GM12878 (cell line): ENCODE data around the gene TKTL1. TPM values are rescaled to one million over a fixed set of nuclear protein-coding genes. Genes with fewer than 3 reads are reported as not detected.

ENCODE experiments used
- ATAC-seq: fragments of 200-7000 bp; cut with Tn5 transposase; 3 replicates; pipeline ENCODE4 v1.9.1; 2020; ENCODE audit warnings: mild to moderate bottlenecking, moderate library complexity
- BruUV-seq: library from RNA; stranded (reverse); fragments of 400-500 nt; replicated peaks from 2 replicates; lab custom pipeline; 2021; lab: Mats Ljungman, UMichigan
- CTCF ChIA-PET: fragments of 300-600 bp; sonication (Branson Sonifier 250); formaldehyde crosslinking; extraction: SDS; loops from one replicate; lab custom pipeline; 2021; ENCODE audit warnings: inconsistent platforms; lab: Yijun Ruan, JAX
- POLR2A ChIA-PET: fragments of 350-600 bp; formaldehyde crosslinking; extraction: SDS; loops from one replicate; lab custom pipeline; 2021; ENCODE audit warnings: inconsistent platforms; lab: Charles Lee
- RAD21 ChIA-PET: fragments of 300-600 bp; sonication (Branson Sonifier 250); formaldehyde crosslinking; loops from one replicate; lab custom pipeline; 2023; ENCODE audit warnings: antibody characterized with exemption; ENCODE audit not compliant: unreplicated experiment; lab: Charles Lee
- SMC1A ChIA-PET: fragments of 300-600 bp; sonication (Branson Sonifier 250); formaldehyde crosslinking; loops from one replicate; lab custom pipeline; 2023; ENCODE audit not compliant: unreplicated experiment, uncharacterized antibody; lab: Charles Lee
- DNase-seq: peaks from one replicate; pipeline ENCODE4 v3.0.0-alpha.2; 2011; ENCODE audit warnings: low read depth, low spot score
- FAIRE-seq: peaks from 3 replicates; lab custom pipeline; 2011; peaks lifted over from hg19 to GRCh38; lab: Jason Lieb, UNC
- H2AFZ ChIP-seq: 2 replicates; pipeline ENCODE4 v1.6.0; 2011; ENCODE audit warnings: low read depth, low read length, control low read depth; ENCODE audit not compliant: control insufficient read depth
- H3K27ac ChIP-seq: 2 replicates; pipeline ENCODE4 v1.5.1; 2011; ENCODE audit warnings: control low read depth; ENCODE audit not compliant: control insufficient read depth, insufficient read depth
- H3K27me3 ChIP-seq, 2 experiments: replicated peaks in 1 of 2; 2 replicates each; pipeline versions ENCODE4 v1.6.0 to v1.6.1; 2011; ENCODE audit warnings: low read length in 1 of 2; ENCODE audit not compliant: control insufficient read depth in 2 of 2, insufficient read depth in 2 of 2
- H3K36me3 ChIP-seq, 2 experiments: 2 replicates each; pipeline ENCODE4 v1.5.1; 2011; ENCODE audit warnings: low read length in 1 of 2; ENCODE audit not compliant: control insufficient read depth in 2 of 2, insufficient read depth in 2 of 2
- H3K4me1 ChIP-seq: 2 replicates; pipeline ENCODE4 v1.6.1; 2011; ENCODE audit warnings: mild to moderate bottlenecking, low read length, moderate library complexity, mixed read lengths; ENCODE audit not compliant: control insufficient read depth, insufficient read depth
- H3K4me2 ChIP-seq: 2 replicates; pipeline ENCODE4 v1.6.0; 2011; ENCODE audit warnings: control low read depth; ENCODE audit not compliant: control insufficient read depth, insufficient read depth
- H3K4me3 ChIP-seq: fragments of 200-600 bp; sonication (generic); 2 replicates; pipeline ENCODE4 v1.5.1; 2016
- H3K79me2 ChIP-seq: 2 replicates; pipeline ENCODE4 v1.6.0; 2011; ENCODE audit warnings: low read length; ENCODE audit not compliant: control insufficient read depth, insufficient read depth
- H3K9ac ChIP-seq: 2 replicates; pipeline ENCODE4 v1.8.0; 2011; ENCODE audit warnings: low read length, control low read depth, mixed read lengths; ENCODE audit not compliant: control insufficient read depth, insufficient read depth
- H3K9me3 ChIP-seq: replicated peaks from 3 replicates; pipeline ENCODE4 v1.5.1; 2011; ENCODE audit warnings: mild to moderate bottlenecking, low read length; ENCODE audit not compliant: control insufficient read depth, insufficient read depth
- H4K20me1 ChIP-seq: 2 replicates; pipeline ENCODE4 v1.6.0; 2011; ENCODE audit not compliant: control insufficient read depth, insufficient read depth
- RAD21 ChIP-seq: IDR thresholded peaks from 2 replicates; pipeline ENCODE4 v1.6.1; 2011; ENCODE audit warnings: mild to moderate bottlenecking, low read depth, low read length, moderate library complexity; ENCODE audit not compliant: insufficient read depth
- SMC3 ChIP-seq: IDR thresholded peaks from 2 replicates; pipeline ENCODE4 v1.6.1; 2011; ENCODE audit warnings: low read length, improper control_type of control experiment, borderline replicate concordance
- SP1 ChIP-seq: IDR thresholded peaks from one replicate; pipeline ENCODE4 v1.6.1; 2011; ENCODE audit warnings: low read depth, low read length
- TARDBP ChIP-seq: IDR thresholded peaks from 2 replicates; pipeline ENCODE4 v1.6.1; 2016; ENCODE audit warnings: borderline replicate concordance
- YY1 ChIP-seq: IDR thresholded peaks from 2 replicates; pipeline ENCODE4 v1.6.1; 2011; ENCODE audit warnings: low read depth, mild to moderate bottlenecking, low read length
- WGBS: methylation state at CpG from one replicate; pipeline ENCODE4 v1.1.6; 2016; ENCODE audit warnings: low lambda C conversion rate; ENCODE audit not compliant: insufficient replicate concordance, insufficient coverage; ENCODE audit errors: missing lambda C conversion rate; 5-methylcytosine and 5-hydroxymethylcytosine counted together
- in situ Hi-C: fragments of 300-500 bp; cut with MboI; formaldehyde crosslinking; loops from 9 replicates; pipeline ENCODE4 v1.14.3; 2018; ENCODE audit warnings: mixed read lengths
- intact Hi-C: fragments of 100-400 bp; cut with micrococcal nuclease; formaldehyde crosslinking; loops from one replicate; pipeline ENCODE4 v1.14.2; 2022; ENCODE audit not compliant: unreplicated experiment
- polyA plus RNA-seq, 11 experiments: library from polyadenylated mRNA; depleted of rRNA in 4 of 11; unstranded in 6 of 11; stranded (reverse) in 5 of 11; fragments of >200 nt; fragmentation: Nextera tagmentation in 4 of 11; fragmentation: Illumina TruSeq in 1 of 11; extraction: Ambion mirVana in 4 of 11; extraction: Trizol in 1 of 11; gene quantifications; 1 replicate in 1 of 11; 2 replicates in 10 of 11; pipeline versions ENCODE4 v1.2.1 to v1.2.3, GENCODE V29; 2011 to 2016; ENCODE audit warnings: inconsistent platforms in 2 of 11, missing spikeins in 2 of 11, low read depth in 1 of 11
- total RNA-seq, 4 experiments: library from RNA; depleted of rRNA in 3 of 4; stranded (reverse); fragments of >200 nt in 3 of 4; fragmentation: Illumina TruSeq in 1 of 4; extraction: Trizol in 1 of 4; gene quantifications; 2 replicates each; pipeline versions ENCODE4 v1.2.1 to v1.2.3, GENCODE V29; 2013 to 2021
- TF ChIP-seq, protein P1 (sequence below): IDR thresholded peaks from 2 replicates; pipeline ENCODE4 v1.6.1; 2012; ENCODE audit warnings: mild to moderate bottlenecking, low read depth, low read length
- TF ChIP-seq, protein P2 (sequence below), 3 experiments: IDR thresholded peaks in 2 of 3; conservative IDR thresholded peaks in 1 of 3; 2 replicates each; pipeline ENCODE4 v1.5.1; 2011; ENCODE audit warnings: low read depth in 3 of 3, low read length in 3 of 3, mild to moderate bottlenecking in 3 of 3, control low read depth in 2 of 3, moderate library complexity in 2 of 3, inconsistent platforms in 1 of 3, mixed read lengths in 1 of 3; ENCODE audit not compliant: control insufficient read depth in 2 of 3, insufficient read depth in 1 of 3; ENCODE audit errors: extremely low read depth in 1 of 3

Gene TKTL1
- total and polyA plus RNA-seq, 10 of the 15 experiments (the other 5 are each of a cell fraction or from before 2014, with no cell fraction given) = 0.01 to 0.07 TPM; not detected in 8

GRCh38 chrX:154308108-154308946, 12.7 kb downstream of the TKTL1 start:
- no peaks in the 10 kb centered on the region for H3K79me2 ChIP-seq
- no peak overlapping the region for H3K4me2 ChIP-seq
- CTCF ChIA-PET = interaction anchor here (0.7 to 4.0 kb wide), 6 partner anchors 8 to 217 kb away, joined by 3 to 17 read pairs (median 4); no protein-coding TSS in a partner anchor
- H3K36me3 ChIP-seq = no peaks in the 10 kb centered on the region
- no peak overlapping the region for H3K27ac ChIP-seq
- no peaks in the 10 kb centered on the region for H3K27me3 ChIP-seq
- DNase-seq (no peak), FAIRE-seq (peak; percentile 18), ATAC-seq (peak; percentile 91)
- intact Hi-C loops = no loop called here
- no peak overlapping the region for H2AFZ ChIP-seq
- 34% methylated on average over 9 of the region's 9 CpGs for WGBS
- H3K4me3 ChIP-seq = no peak overlapping the region
- H3K4me1 ChIP-seq = peaks cover under 1% of the 10 kb centered on the region; the same call in 1 of the 2 replicates
- H3K9ac ChIP-seq = no peak overlapping the region
- SMC1A ChIA-PET = interaction anchor here (0.9 kb wide), 1 partner anchor 173 kb away, joined by 4 read pairs; no protein-coding TSS in a partner anchor
- POLR2A ChIA-PET = interaction anchor here (0.5 kb wide), 1 partner anchor 272 kb away, joined by 3 read pairs; no protein-coding TSS in a partner anchor
- H4K20me1 ChIP-seq = no peaks in the 10 kb centered on the region
- RAD21 ChIA-PET = interaction anchor here (0.6 to 1.3 kb wide), 3 partner anchors 10 to 198 kb away, joined by 3 to 4 read pairs (median 3); no protein-coding TSS in a partner anchor
- in situ Hi-C loops = loop anchor here (25.0 kb wide), 1 partner anchor 171 kb away; the partner anchor contains the start of gene OPN1LW
- no peaks in the 10 kb centered on the region; the same call in 2 of the 3 replicates for H3K9me3 ChIP-seq
- BruUV-seq = no TSS peak
- TF ChIP-seq YY1 (0 out of 2 replicates have a peak, but pooled peaks have one; percentile 39), SMC3 (peak; percentile 62), RAD21 (peak; percentile 40), TARDBP (no peak), SP1 (no peak)
- TF ChIP-seq, protein P1, sequence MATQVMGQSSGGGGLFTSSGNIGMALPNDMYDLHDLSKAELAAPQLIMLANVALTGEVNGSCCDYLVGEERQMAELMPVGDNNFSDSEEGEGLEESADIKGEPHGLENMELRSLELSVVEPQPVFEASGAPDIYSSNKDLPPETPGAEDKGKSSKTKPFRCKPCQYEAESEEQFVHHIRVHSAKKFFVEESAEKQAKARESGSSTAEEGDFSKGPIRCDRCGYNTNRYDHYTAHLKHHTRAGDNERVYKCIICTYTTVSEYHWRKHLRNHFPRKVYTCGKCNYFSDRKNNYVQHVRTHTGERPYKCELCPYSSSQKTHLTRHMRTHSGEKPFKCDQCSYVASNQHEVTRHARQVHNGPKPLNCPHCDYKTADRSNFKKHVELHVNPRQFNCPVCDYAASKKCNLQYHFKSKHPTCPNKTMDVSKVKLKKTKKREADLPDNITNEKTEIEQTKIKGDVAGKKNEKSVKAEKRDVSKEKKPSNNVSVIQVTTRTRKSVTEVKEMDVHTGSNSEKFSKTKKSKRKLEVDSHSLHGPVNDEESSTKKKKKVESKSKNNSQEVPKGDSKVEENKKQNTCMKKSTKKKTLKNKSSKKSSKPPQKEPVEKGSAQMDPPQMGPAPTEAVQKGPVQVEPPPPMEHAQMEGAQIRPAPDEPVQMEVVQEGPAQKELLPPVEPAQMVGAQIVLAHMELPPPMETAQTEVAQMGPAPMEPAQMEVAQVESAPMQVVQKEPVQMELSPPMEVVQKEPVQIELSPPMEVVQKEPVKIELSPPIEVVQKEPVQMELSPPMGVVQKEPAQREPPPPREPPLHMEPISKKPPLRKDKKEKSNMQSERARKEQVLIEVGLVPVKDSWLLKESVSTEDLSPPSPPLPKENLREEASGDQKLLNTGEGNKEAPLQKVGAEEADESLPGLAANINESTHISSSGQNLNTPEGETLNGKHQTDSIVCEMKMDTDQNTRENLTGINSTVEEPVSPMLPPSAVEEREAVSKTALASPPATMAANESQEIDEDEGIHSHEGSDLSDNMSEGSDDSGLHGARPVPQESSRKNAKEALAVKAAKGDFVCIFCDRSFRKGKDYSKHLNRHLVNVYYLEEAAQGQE = no peak
- TF ChIP-seq, protein P2, sequence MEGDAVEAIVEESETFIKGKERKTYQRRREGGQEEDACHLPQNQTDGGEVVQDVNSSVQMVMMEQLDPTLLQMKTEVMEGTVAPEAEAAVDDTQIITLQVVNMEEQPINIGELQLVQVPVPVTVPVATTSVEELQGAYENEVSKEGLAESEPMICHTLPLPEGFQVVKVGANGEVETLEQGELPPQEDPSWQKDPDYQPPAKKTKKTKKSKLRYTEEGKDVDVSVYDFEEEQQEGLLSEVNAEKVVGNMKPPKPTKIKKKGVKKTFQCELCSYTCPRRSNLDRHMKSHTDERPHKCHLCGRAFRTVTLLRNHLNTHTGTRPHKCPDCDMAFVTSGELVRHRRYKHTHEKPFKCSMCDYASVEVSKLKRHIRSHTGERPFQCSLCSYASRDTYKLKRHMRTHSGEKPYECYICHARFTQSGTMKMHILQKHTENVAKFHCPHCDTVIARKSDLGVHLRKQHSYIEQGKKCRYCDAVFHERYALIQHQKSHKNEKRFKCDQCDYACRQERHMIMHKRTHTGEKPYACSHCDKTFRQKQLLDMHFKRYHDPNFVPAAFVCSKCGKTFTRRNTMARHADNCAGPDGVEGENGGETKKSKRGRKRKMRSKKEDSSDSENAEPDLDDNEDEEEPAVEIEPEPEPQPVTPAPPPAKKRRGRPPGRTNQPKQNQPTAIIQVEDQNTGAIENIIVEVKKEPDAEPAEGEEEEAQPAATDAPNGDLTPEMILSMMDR (IDR thresholded peaks at IDR 0.05 in 2 of 3, conservative IDR thresholded peaks at IDR 0.05 in 1 of 3; ENCODE audit: control insufficient read depth in 2 of 3, extremely low read depth in 1 of 3, insufficient read depth in 1 of 3, low read depth in 3 of 3, low read length in 3 of 3) = peak; percentile 60 to 80 (median 67)
